ENCODE data around the gene ARPC1A. TPM values are rescaled to one million over a fixed set of nuclear protein-coding genes. Genes with fewer than 3 reads are reported as not detected.
"Not testable (repeated sequence)": the region's sequence is repeated elsewhere in the genome, so short reads cannot be mapped to it uniquely, and the experiment has no call there.

ARPC1A gene
- 238 TPM for polyA plus RNA-seq (2013, experiment 1 of 2)
- polyA plus RNA-seq (2013, experiment 2 of 2) = 242 TPM

- Histone ChIP-seq H2BK5ac (ENCODE audit: low read length) (peak within 1 kb of the TSS; percentile 62), H2BK15ac (ENCODE audit: low read length) (no peak within 1 kb of the TSS), H2AK5ac (ENCODE audit: low read depth, low read length) (peak within 1 kb of the TSS; percentile 84), H3K4ac (ENCODE audit: low read length) (no peak within 1 kb of the TSS), H3K14ac (ENCODE audit: low read length) (peak within 1 kb of the TSS; percentile 97), H4K8ac (ENCODE audit: low read depth, low read length) (no peak within 1 kb of the TSS), H4K91ac (ENCODE audit: low read depth, low read length, poor library complexity) (no peak within 1 kb of the TSS), H3K36me3 (replicated peaks in 1 of 2; ENCODE audit: control insufficient read depth in 2 of 2, insufficient read depth in 2 of 2, low read length in 2 of 2) (peaks cover 2 to 16% of the 10 kb centered on the region in 2 donors), H3K18ac (ENCODE audit: low read length) (peak within 1 kb of the TSS; percentile 96), H3K4me2 (ENCODE audit: insufficient read depth, low read length, poor library complexity, severe bottlenecking) (peak within 1 kb of the TSS; percentile 87), H3K79me1 (ENCODE audit: low read depth, low read length) (peaks cover 4% of the 10 kb centered on the region), H2BK120ac (ENCODE audit: low read depth, low read length) (no peak within 1 kb of the TSS), H3K23ac (ENCODE audit: low read depth, low read length, poor library complexity) (peak within 1 kb of the TSS; percentile 95), H3K9ac (ENCODE audit: low read depth, low read length, poor library complexity) (peak within 1 kb of the TSS; percentile 97), H3K27me3 (ENCODE audit: control insufficient read depth in 3 of 3, insufficient read depth in 3 of 3, low read depth in 1 of 3, low read length in 3 of 3) (no peaks in the 10 kb centered on the region), H3K4me1 (ENCODE audit: control insufficient read depth in 2 of 2, insufficient read depth in 1 of 2, low read depth in 1 of 2, low read length in 2 of 2) (peaks cover 2 to 4% of the 10 kb centered on the region in 2 donors), H2BK12ac (ENCODE audit: low read length) (no peak within 1 kb of the TSS), H2AFZ (ENCODE audit: low read length) (peak within 1 kb of the TSS; percentile 90), H3K4me3 (ENCODE audit: low read length in 2 of 2) (peak within 1 kb of the TSS; percentile 84 to 89), H3K9me3 (replicated peaks in 1 of 2; ENCODE audit: control insufficient read depth in 2 of 2, insufficient read depth in 1 of 2, low read depth in 1 of 2, low read length in 2 of 2) (no peaks in the 10 kb centered on the region), H3K27ac (replicated peaks; ENCODE audit: low read length) (peak within 1 kb of the TSS; percentile 74)
- no CpG with 5 or more reads among the region's 82 CpGs for WGBS, 2 donors (ENCODE audit: extremely low coverage in 2 of 2, insufficient read length in 2 of 2, insufficient replicate concordance in 1 of 2)
- DNase-seq (ENCODE audit: low spot score) = peak; percentile 93
These were observed at the start of gene ARPC1A for GRCh38 chr7:99325592-99326407. Gene ARPC1A, plus strand, starts transcription at chr7:99325898. Its CDS starts 7,456 bp downstream, at chr7:99333354.

- Histone ChIP-seq H3K79me1 (ENCODE audit: low read depth, low read length) (no peaks in the 10 kb centered on the region), H3K27me3 (ENCODE audit: control insufficient read depth in 3 of 3, insufficient read depth in 3 of 3, low read depth in 1 of 3, low read length in 3 of 3) (no peaks in the 10 kb centered on the region), H2AK5ac (ENCODE audit: low read depth, low read length) (no peak overlapping the region), H3K14ac (ENCODE audit: low read length) (no peak overlapping the region), H2BK12ac (ENCODE audit: low read length) (no peak overlapping the region), H2AFZ (ENCODE audit: low read length) (no peak overlapping the region), H3K27ac (replicated peaks; ENCODE audit: low read length) (no peak overlapping the region), H3K9ac (ENCODE audit: low read depth, low read length, poor library complexity) (no peak overlapping the region), H3K18ac (ENCODE audit: low read length) (no peak overlapping the region), H3K9me3 (replicated peaks in 1 of 2; ENCODE audit: control insufficient read depth in 2 of 2, insufficient read depth in 1 of 2, low read depth in 1 of 2, low read length in 2 of 2) (no peaks in the 10 kb centered on the region), H2BK120ac (ENCODE audit: low read depth, low read length) (no peak overlapping the region), H3K23ac (ENCODE audit: low read depth, low read length, poor library complexity) (peak overlapping the region; percentile 43), H4K8ac (ENCODE audit: low read depth, low read length) (no peak overlapping the region), H2BK15ac (ENCODE audit: low read length) (no peak overlapping the region), H3K4ac (ENCODE audit: low read length) (no peak overlapping the region), H3K36me3 (replicated peaks in 1 of 2; ENCODE audit: control insufficient read depth in 2 of 2, insufficient read depth in 2 of 2, low read length in 2 of 2) (no peaks in the 10 kb centered on the region), H3K4me2 (ENCODE audit: insufficient read depth, low read length, poor library complexity, severe bottlenecking) (no peak overlapping the region), H2BK5ac (ENCODE audit: low read length) (no peak overlapping the region), H3K4me3 (ENCODE audit: low read length in 2 of 2) (no peak overlapping the region), H4K91ac (ENCODE audit: low read depth, low read length, poor library complexity) (no peak overlapping the region), H3K4me1 (ENCODE audit: control insufficient read depth in 2 of 2, insufficient read depth in 1 of 2, low read depth in 1 of 2, low read length in 2 of 2) (no peaks in the 10 kb centered on the region)
- no CpG with 5 or more reads among the region's 5 CpGs for WGBS, 2 donors (ENCODE audit: extremely low coverage in 2 of 2, insufficient read length in 2 of 2, insufficient replicate concordance in 1 of 2)
- DNase-seq (ENCODE audit: low spot score) = no peak
These were observed 47.5 kb upstream of the ARPC1A start for GRCh38 chr7:99278180-99278579.

- H3K36me3 ChIP-seq (replicated peaks in 1 of 2; ENCODE audit: control insufficient read depth in 2 of 2, insufficient read depth in 2 of 2, low read length in 2 of 2); H3K18ac ChIP-seq (ENCODE audit: low read length); H3K27me3 ChIP-seq (ENCODE audit: control insufficient read depth in 3 of 3, insufficient read depth in 3 of 3, low read depth in 1 of 3, low read length in 3 of 3); H3K4ac ChIP-seq (ENCODE audit: low read length); DNase-seq (ENCODE audit: low spot score); H3K27ac ChIP-seq (replicated peaks; ENCODE audit: low read length); H2BK12ac ChIP-seq (ENCODE audit: low read length); H2AFZ ChIP-seq (ENCODE audit: low read length); H2BK120ac ChIP-seq (ENCODE audit: low read depth, low read length); H3K4me1 ChIP-seq (ENCODE audit: control insufficient read depth in 2 of 2, insufficient read depth in 1 of 2, low read depth in 1 of 2, low read length in 2 of 2); H3K14ac ChIP-seq (ENCODE audit: low read length); H2BK15ac ChIP-seq (ENCODE audit: low read length); H3K23ac ChIP-seq (ENCODE audit: low read depth, low read length, poor library complexity); H2BK5ac ChIP-seq (ENCODE audit: low read length); H3K4me3 ChIP-seq (ENCODE audit: low read length in 2 of 2); H2AK5ac ChIP-seq (ENCODE audit: low read depth, low read length); H3K9ac ChIP-seq (ENCODE audit: low read depth, low read length, poor library complexity); H3K79me1 ChIP-seq (ENCODE audit: low read depth, low read length); H4K91ac ChIP-seq (ENCODE audit: low read depth, low read length, poor library complexity); H3K9me3 ChIP-seq (replicated peaks in 1 of 2; ENCODE audit: control insufficient read depth in 2 of 2, insufficient read depth in 1 of 2, low read depth in 1 of 2, low read length in 2 of 2); H3K4me2 ChIP-seq (ENCODE audit: insufficient read depth, low read length, poor library complexity, severe bottlenecking); H4K8ac ChIP-seq (ENCODE audit: low read depth, low read length): not testable (repeated sequence)
- WGBS, 2 donors (ENCODE audit: extremely low coverage in 2 of 2, insufficient read length in 2 of 2, insufficient replicate concordance in 1 of 2) = no CpG with 5 or more reads among the region's 4 CpGs
These were observed 41.5 kb upstream of the ARPC1A start for GRCh38 chr7:99284165-99284564.

GRCh38 chr7:99287779-99288534 is 37.7 kb upstream of the ARPC1A start:
- no peak overlapping the region for H3K18ac ChIP-seq (ENCODE audit: low read length)
- H3K14ac ChIP-seq (ENCODE audit: low read length) = no peak overlapping the region
- DNase-seq (ENCODE audit: low spot score) = no peak
- H3K4ac ChIP-seq (ENCODE audit: low read length) = no peak overlapping the region
- H2AFZ ChIP-seq (ENCODE audit: low read length) = no peak overlapping the region
- WGBS, 2 donors (ENCODE audit: extremely low coverage in 2 of 2, insufficient read length in 2 of 2, insufficient replicate concordance in 1 of 2) = no CpG with 5 or more reads among the region's 23 CpGs
- no peak overlapping the region for H2BK5ac ChIP-seq (ENCODE audit: low read length)
- H2BK15ac ChIP-seq (ENCODE audit: low read length) = no peak overlapping the region
- H3K4me3 ChIP-seq (ENCODE audit: low read length in 2 of 2) = no peak overlapping the region
- no peaks in the 10 kb centered on the region for H3K79me1 ChIP-seq (ENCODE audit: low read depth, low read length)
- H3K27me3 ChIP-seq (ENCODE audit: control insufficient read depth in 3 of 3, insufficient read depth in 3 of 3, low read depth in 1 of 3, low read length in 3 of 3) = no peaks in the 10 kb centered on the region
- H3K4me2 ChIP-seq (ENCODE audit: insufficient read depth, low read length, poor library complexity, severe bottlenecking) = no peak overlapping the region
- H2BK120ac ChIP-seq (ENCODE audit: low read depth, low read length) = no peak overlapping the region
- H4K8ac ChIP-seq (ENCODE audit: low read depth, low read length) = no peak overlapping the region
- H3K9ac ChIP-seq (ENCODE audit: low read depth, low read length, poor library complexity) = no peak overlapping the region
- H4K91ac ChIP-seq (ENCODE audit: low read depth, low read length, poor library complexity) = no peak overlapping the region
- no peaks in the 10 kb centered on the region for H3K9me3 ChIP-seq (replicated peaks in 1 of 2; ENCODE audit: control insufficient read depth in 2 of 2, insufficient read depth in 1 of 2, low read depth in 1 of 2, low read length in 2 of 2)
- H3K23ac ChIP-seq (ENCODE audit: low read depth, low read length, poor library complexity) = no peak overlapping the region
- no peak overlapping the region for H2AK5ac ChIP-seq (ENCODE audit: low read depth, low read length)
- H3K27ac ChIP-seq (replicated peaks; ENCODE audit: low read length) = no peak overlapping the region
- no peak overlapping the region for H2BK12ac ChIP-seq (ENCODE audit: low read length)
- no peaks in the 10 kb centered on the region for H3K36me3 ChIP-seq (replicated peaks in 1 of 2; ENCODE audit: control insufficient read depth in 2 of 2, insufficient read depth in 2 of 2, low read length in 2 of 2)
- H3K4me1 ChIP-seq (ENCODE audit: control insufficient read depth in 2 of 2, insufficient read depth in 1 of 2, low read depth in 1 of 2, low read length in 2 of 2) = no peaks in the 10 kb centered on the region
